ENCODE data around the gene PDE11A. TPM values are rescaled to one million over a fixed set of nuclear protein-coding genes. Genes with fewer than 3 reads are reported as not detected.

The PDE11A gene
- total RNA-seq, 1 donor from 2014 or later = 0.75 TPM

- no peaks in the 10 kb centered on the region for H3K27me3 ChIP-seq
Observed at GRCh38 chr2:177782613-177783012, 290.0 kb downstream of the PDE11A start.

DNA sequence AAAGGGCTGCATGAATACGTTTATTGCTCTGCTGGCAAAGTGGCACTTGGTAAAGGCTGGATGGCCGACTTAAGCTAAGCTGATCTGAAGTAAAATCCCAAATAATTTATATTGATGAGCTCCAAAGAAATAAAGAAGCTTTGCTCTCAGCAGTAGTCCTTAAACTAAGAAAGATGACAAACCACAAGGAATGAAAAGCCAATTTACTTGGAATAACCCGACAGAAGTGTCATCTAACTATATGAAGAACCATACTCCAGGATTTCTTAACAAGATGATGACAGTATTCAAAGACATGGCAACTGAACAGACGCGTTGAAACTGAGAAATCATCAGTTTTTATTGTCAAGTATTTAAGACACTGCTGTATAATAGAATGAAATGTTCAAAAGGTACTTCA lies 294.1 kb downstream of the PDE11A start:
- H3K4me3 ChIP-seq = no peak overlapping the region
- TF ChIP-seq, protein P1, sequence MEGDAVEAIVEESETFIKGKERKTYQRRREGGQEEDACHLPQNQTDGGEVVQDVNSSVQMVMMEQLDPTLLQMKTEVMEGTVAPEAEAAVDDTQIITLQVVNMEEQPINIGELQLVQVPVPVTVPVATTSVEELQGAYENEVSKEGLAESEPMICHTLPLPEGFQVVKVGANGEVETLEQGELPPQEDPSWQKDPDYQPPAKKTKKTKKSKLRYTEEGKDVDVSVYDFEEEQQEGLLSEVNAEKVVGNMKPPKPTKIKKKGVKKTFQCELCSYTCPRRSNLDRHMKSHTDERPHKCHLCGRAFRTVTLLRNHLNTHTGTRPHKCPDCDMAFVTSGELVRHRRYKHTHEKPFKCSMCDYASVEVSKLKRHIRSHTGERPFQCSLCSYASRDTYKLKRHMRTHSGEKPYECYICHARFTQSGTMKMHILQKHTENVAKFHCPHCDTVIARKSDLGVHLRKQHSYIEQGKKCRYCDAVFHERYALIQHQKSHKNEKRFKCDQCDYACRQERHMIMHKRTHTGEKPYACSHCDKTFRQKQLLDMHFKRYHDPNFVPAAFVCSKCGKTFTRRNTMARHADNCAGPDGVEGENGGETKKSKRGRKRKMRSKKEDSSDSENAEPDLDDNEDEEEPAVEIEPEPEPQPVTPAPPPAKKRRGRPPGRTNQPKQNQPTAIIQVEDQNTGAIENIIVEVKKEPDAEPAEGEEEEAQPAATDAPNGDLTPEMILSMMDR (IDR thresholded peaks at IDR 0.05) = no peak
- no peak overlapping the region for H3K27ac ChIP-seq
- no peak for DNase-seq (ENCODE audit: low spot score in 2 of 2)
- intact Hi-C loops (cut with DNase I) = no loop called here
- H3K9me3 ChIP-seq = no peaks in the 10 kb centered on the region
- no peaks in the 10 kb centered on the region for H3K36me3 ChIP-seq
- no peaks in the 10 kb centered on the region for H3K4me1 ChIP-seq
- no peaks in the 10 kb centered on the region for H3K27me3 ChIP-seq

More at GRCh38 chr2:177782613-177783012, 290.0 kb downstream of the PDE11A start:
- intact Hi-C loops (cut with DNase I) = no loop called here
- H3K36me3 ChIP-seq = no peaks in the 10 kb centered on the region
- no peaks in the 10 kb centered on the region for H3K9me3 ChIP-seq
- no peaks in the 10 kb centered on the region for H3K4me1 ChIP-seq
- TF ChIP-seq, protein P1 (IDR thresholded peaks at IDR 0.05) = no peak
- H3K27ac ChIP-seq = no peak overlapping the region
- DNase-seq (ENCODE audit: low spot score in 2 of 2) = no peak
- no peak overlapping the region for H3K4me3 ChIP-seq

- TF ChIP-seq, protein P1 (IDR thresholded peaks at IDR 0.05) = no peak
Observed at GRCh38 chr2:177772529-177772928, 300.0 kb downstream of the PDE11A start.

GRCh38 chr2:177771191-177771590 lies 301.4 kb downstream of the PDE11A start:
- H3K27ac ChIP-seq = no peak overlapping the region
- TF ChIP-seq, protein P1 (IDR thresholded peaks at IDR 0.05) = no peak
- no peak overlapping the region for H3K4me3 ChIP-seq
- H3K36me3 ChIP-seq = no peaks in the 10 kb centered on the region
- no peak for DNase-seq (ENCODE audit: low spot score in 2 of 2)
- H3K9me3 ChIP-seq = no peaks in the 10 kb centered on the region
- H3K4me1 ChIP-seq = no peaks in the 10 kb centered on the region
- intact Hi-C loops (cut with DNase I) = no loop called here
- no peaks in the 10 kb centered on the region for H3K27me3 ChIP-seq

More at GRCh38 chr2:177772529-177772928, 300.0 kb downstream of the PDE11A start:
- H3K4me1 ChIP-seq = no peaks in the 10 kb centered on the region
- DNase-seq (ENCODE audit: low spot score in 2 of 2) = no peak
- H3K27ac ChIP-seq = no peak overlapping the region
- H3K4me3 ChIP-seq = no peak overlapping the region
- no peaks in the 10 kb centered on the region for H3K27me3 ChIP-seq
- intact Hi-C loops (cut with DNase I) = no loop called here
- H3K9me3 ChIP-seq = no peaks in the 10 kb centered on the region
- H3K36me3 ChIP-seq = no peaks in the 10 kb centered on the region

DNA sequence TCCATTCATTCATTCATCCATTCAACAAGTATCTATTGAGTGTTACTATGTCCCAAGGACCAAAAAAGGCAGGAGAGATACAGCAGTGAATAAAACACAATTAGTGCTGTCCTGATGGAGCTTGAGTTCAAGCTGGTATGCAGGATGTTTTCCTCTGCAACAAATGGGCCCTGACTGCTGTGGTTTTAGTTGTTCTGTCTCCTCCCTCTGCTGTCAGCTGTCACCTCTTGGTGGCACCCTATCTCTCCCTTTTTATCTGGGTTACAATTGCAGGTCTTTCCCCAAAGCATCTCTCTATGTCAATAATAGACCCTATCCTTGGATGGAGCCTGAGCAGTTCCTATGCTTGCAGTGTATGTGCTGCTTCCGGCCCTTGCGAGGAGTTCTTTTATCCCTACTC lies 304.8 kb downstream of the PDE11A start:
- H3K27ac ChIP-seq = no peak overlapping the region
- no peaks in the 10 kb centered on the region for H3K9me3 ChIP-seq
- intact Hi-C loops (cut with DNase I) = no loop called here
- H3K4me1 ChIP-seq = no peaks in the 10 kb centered on the region
- TF ChIP-seq, protein P1 (IDR thresholded peaks at IDR 0.05) = no peak
- DNase-seq (ENCODE audit: low spot score in 2 of 2) = no peak
- no peak overlapping the region for H3K4me3 ChIP-seq
- no peaks in the 10 kb centered on the region for H3K27me3 ChIP-seq
- no peaks in the 10 kb centered on the region for H3K36me3 ChIP-seq

- H3K36me3 ChIP-seq = no peaks in the 10 kb centered on the region
- no peaks in the 10 kb centered on the region for H3K27me3 ChIP-seq
- intact Hi-C loops (cut with DNase I) = no loop called here
- DNase-seq (ENCODE audit: low spot score in 2 of 2) = no peak
- TF ChIP-seq, protein P1 (IDR thresholded peaks at IDR 0.05) = no peak
- no peaks in the 10 kb centered on the region for H3K9me3 ChIP-seq
- H3K27ac ChIP-seq = no peak overlapping the region
- no peaks in the 10 kb centered on the region for H3K4me1 ChIP-seq
- no peak overlapping the region for H3K4me3 ChIP-seq
Observed at GRCh38 chr2:177765698-177766097, 306.9 kb downstream of the PDE11A start.
